ENCODE data around the gene NR1H2. TPM values are rescaled to one million over a fixed set of nuclear protein-coding genes. Genes with fewer than 3 reads are reported as not detected.

The NR1H2 gene
- total and polyA plus RNA-seq, 2 experiments from 2014 or later, result 32.9 to 70.2 TPM

- no peak overlapping the region for H3K27ac ChIP-seq (ENCODE audit: low read depth)
- no peak overlapping the region for H3K4me2 ChIP-seq
- H3K9me3 Mint-ChIP-seq, result peaks cover 87% of the 10 kb centered on the region
- no peaks in the 10 kb centered on the region for H3K4me1 Mint-ChIP-seq
- H3K27me3 Mint-ChIP-seq (ENCODE audit: insufficient read depth, low read depth, poor library complexity), result peaks cover 5% of the 10 kb centered on the region
- no peaks in the 10 kb centered on the region; the same call in 1 of the 2 replicates for H3K4me1 ChIP-seq (ENCODE audit: insufficient read depth)
- H3K27me3 ChIP-seq (ENCODE audit: insufficient read depth), result no peaks in the 10 kb centered on the region
- peaks cover 35% of the 10 kb centered on the region for H3K36me3 Mint-ChIP-seq (ENCODE audit: low read depth)
- H3K9me2 ChIP-seq (ENCODE audit: insufficient read depth), result 0 out of 2 replicates have a peak, but pooled peaks cover 3% of the 10 kb centered on the region
- no peaks in the 10 kb centered on the region for H3K79me2 ChIP-seq (replicated peaks; ENCODE audit: insufficient read depth)
- DNase-seq (ENCODE audit: low spot score), result no peak
- no peak overlapping the region for H3K4me3 ChIP-seq
- no peak overlapping the region for H3K27ac Mint-ChIP-seq
- H3F3A ChIP-seq (replicated peaks; ENCODE audit: low read depth), result no peaks in the 10 kb centered on the region
- TF ChIP-seq STAT1 (IDR thresholded peaks at IDR 0.05; ENCODE audit: unreplicated experiment) (no peak), JUNB (IDR thresholded peaks at IDR 0.05; ENCODE audit: unreplicated experiment) (no peak), POLR2AphosphoS5 (IDR thresholded peaks at IDR 0.05; ENCODE audit: low read depth) (no peak), REST (IDR thresholded peaks at IDR 0.05; ENCODE audit: unreplicated experiment) (no peak), ZNF114 (CRISPR knock-in tag; IDR thresholded peaks at IDR 0.05) (no peak), EZH2phosphoT487 (IDR thresholded peaks at IDR 0.05; ENCODE audit: unreplicated experiment) (no peak), EZH2 (IDR thresholded peaks at IDR 0.05; ENCODE audit: low read depth, unreplicated experiment) (no peak), CREB1 (CRISPR knock-in tag; IDR thresholded peaks at IDR 0.05; ENCODE audit: low read depth) (no peak), ZNF331 (CRISPR knock-in tag; IDR thresholded peaks at IDR 0.05; ENCODE audit: low read depth) (no peak), NANOG (IDR thresholded peaks at IDR 0.05; ENCODE audit: borderline replicate concordance) (no peak)
- TF ChIP-seq, protein P1, sequence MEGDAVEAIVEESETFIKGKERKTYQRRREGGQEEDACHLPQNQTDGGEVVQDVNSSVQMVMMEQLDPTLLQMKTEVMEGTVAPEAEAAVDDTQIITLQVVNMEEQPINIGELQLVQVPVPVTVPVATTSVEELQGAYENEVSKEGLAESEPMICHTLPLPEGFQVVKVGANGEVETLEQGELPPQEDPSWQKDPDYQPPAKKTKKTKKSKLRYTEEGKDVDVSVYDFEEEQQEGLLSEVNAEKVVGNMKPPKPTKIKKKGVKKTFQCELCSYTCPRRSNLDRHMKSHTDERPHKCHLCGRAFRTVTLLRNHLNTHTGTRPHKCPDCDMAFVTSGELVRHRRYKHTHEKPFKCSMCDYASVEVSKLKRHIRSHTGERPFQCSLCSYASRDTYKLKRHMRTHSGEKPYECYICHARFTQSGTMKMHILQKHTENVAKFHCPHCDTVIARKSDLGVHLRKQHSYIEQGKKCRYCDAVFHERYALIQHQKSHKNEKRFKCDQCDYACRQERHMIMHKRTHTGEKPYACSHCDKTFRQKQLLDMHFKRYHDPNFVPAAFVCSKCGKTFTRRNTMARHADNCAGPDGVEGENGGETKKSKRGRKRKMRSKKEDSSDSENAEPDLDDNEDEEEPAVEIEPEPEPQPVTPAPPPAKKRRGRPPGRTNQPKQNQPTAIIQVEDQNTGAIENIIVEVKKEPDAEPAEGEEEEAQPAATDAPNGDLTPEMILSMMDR (conservative IDR thresholded peaks at IDR 0.05; ENCODE audit: low read depth in 2 of 2), result no peak
- TF ChIP-seq, protein P2, sequence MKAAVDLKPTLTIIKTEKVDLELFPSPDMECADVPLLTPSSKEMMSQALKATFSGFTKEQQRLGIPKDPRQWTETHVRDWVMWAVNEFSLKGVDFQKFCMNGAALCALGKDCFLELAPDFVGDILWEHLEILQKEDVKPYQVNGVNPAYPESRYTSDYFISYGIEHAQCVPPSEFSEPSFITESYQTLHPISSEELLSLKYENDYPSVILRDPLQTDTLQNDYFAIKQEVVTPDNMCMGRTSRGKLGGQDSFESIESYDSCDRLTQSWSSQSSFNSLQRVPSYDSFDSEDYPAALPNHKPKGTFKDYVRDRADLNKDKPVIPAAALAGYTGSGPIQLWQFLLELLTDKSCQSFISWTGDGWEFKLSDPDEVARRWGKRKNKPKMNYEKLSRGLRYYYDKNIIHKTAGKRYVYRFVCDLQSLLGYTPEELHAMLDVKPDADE (IDR thresholded peaks at IDR 0.05), result no peak
- TF ChIP-seq, protein P3, sequence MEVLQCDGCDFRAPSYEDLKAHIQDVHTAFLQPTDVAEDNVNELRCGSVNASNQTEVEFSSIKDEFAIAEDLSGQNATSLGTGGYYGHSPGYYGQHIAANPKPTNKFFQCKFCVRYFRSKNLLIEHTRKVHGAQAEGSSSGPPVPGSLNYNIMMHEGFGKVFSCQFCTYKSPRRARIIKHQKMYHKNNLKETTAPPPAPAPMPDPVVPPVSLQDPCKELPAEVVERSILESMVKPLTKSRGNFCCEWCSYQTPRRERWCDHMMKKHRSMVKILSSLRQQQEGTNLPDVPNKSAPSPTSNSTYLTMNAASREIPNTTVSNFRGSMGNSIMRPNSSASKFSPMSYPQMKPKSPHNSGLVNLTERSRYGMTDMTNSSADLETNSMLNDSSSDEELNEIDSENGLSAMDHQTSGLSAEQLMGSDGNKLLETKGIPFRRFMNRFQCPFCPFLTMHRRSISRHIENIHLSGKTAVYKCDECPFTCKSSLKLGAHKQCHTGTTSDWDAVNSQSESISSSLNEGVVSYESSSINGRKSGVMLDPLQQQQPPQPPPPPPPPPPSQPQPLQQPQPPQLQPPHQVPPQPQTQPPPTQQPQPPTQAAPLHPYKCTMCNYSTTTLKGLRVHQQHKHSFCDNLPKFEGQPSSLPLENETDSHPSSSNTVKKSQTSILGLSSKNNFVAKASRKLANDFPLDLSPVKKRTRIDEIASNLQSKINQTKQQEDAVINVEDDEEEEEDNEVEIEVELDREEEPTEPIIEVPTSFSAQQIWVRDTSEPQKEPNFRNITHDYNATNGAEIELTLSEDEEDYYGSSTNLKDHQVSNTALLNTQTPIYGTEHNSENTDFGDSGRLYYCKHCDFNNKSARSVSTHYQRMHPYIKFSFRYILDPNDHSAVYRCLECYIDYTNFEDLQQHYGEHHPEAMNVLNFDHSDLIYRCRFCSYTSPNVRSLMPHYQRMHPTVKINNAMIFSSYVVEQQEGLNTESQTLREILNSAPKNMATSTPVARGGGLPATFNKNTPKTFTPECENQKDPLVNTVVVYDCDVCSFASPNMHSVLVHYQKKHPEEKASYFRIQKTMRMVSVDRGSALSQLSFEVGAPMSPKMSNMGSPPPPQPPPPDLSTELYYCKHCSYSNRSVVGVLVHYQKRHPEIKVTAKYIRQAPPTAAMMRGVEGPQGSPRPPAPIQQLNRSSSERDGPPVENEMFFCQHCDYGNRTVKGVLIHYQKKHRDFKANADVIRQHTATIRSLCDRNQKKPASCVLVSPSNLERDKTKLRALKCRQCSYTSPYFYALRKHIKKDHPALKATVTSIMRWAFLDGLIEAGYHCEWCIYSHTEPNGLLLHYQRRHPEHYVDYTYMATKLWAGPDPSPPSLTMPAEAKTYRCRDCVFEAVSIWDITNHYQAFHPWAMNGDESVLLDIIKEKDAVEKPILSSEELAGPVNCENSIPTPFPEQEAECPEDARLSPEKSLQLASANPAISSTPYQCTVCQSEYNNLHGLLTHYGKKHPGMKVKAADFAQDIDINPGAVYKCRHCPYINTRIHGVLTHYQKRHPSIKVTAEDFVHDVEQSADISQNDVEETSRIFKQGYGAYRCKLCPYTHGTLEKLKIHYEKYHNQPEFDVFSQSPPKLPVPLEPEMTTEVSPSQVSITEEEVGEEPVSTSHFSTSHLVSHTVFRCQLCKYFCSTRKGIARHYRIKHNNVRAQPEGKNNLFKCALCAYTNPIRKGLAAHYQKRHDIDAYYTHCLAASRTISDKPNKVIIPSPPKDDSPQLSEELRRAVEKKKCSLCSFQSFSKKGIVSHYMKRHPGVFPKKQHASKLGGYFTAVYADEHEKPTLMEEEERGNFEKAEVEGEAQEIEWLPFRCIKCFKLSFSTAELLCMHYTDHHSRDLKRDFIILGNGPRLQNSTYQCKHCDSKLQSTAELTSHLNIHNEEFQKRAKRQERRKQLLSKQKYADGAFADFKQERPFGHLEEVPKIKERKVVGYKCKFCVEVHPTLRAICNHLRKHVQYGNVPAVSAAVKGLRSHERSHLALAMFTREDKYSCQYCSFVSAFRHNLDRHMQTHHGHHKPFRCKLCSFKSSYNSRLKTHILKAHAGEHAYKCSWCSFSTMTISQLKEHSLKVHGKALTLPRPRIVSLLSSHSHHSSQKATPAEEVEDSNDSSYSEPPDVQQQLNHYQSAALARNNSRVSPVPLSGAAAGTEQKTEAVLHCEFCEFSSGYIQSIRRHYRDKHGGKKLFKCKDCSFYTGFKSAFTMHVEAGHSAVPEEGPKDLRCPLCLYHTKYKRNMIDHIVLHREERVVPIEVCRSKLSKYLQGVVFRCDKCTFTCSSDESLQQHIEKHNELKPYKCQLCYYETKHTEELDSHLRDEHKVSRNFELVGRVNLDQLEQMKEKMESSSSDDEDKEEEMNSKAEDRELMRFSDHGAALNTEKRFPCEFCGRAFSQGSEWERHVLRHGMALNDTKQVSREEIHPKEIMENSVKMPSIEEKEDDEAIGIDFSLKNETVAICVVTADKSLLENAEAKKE (CRISPR knock-in tag; IDR thresholded peaks at IDR 0.05), result no peak
- no peaks in the 10 kb centered on the region for H4K20me1 ChIP-seq (replicated peaks; ENCODE audit: insufficient read depth)
- no peak for ATAC-seq
- H2AFZ ChIP-seq, result no peak overlapping the region
- no peak overlapping the region for H3K4me3 Mint-ChIP-seq
- no peaks in the 10 kb centered on the region for H3K36me3 ChIP-seq (ENCODE audit: insufficient read depth)
Measured at GRCh38 chr19:50362030-50362412, 14.2 kb upstream of the NR1H2 start.

Data from GM23338 (cell line).